Dedifferentiated amniotic fluid mesenchymal stem cell (primary cell): ENCODE results near the gene EHD1.

Experiments
- DNase-seq: peaks from one replicate; pipeline ENCODE4 v3.0.0-alpha.2; 2016; ENCODE audit errors: extremely low spot score

Gene EHD1

DNA sequence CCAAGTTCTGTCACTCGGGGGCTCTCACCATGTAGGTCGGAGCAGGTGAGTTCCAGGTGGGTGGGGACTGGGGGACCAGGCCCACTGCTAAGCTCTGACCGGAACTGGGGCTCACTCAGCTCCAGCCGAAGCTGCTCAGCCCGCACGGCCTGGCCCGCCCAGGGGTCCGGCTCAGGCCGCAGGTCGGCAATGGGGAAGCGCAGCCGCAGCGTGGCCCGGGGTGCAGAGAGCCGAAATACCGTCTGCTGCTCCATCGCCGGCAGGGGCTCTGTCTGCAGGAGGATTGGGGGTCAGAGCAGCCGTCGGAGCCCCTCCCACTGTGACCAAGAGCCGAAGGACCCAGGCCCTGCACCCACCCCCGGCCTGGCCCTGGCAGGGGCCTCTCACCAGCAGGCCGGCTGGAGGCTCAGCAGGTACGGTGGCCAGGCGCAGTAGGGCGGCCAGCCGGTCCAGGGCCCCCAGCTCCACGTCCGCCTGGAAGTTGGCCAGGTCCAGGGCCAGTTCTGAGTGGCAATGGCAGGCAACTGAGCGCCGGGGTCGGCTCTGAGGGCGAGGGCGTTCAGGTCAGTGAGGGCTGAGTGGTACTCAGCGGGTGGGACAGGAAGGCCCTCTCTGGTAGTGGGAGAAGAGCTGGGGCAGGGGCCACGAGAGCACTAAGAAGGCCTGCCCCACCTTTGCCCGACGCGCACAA, 31.4 kb upstream of the EHD1 start:
- no peak for DNase-seq

DNA sequence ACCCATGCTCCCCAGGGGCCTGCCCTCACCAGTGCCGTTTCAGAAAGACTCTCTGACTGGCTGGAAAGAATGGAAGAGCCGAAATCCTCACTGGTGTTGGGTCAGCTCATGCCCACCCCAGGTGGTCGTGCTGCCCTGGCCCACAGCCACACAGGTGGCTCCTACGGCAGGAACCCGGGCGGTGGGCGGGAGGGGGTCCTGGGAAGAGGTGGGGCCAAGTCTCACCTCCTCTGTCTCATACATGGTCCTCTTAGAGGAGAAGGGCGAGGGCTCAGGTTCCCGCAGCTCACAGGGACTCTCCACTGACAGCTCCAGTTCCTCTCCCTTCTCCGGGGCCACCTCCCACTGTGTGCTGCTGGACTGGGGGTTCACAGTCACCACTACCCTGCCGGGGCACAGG, 30.3 kb upstream of the EHD1 start:
- no peak for DNase-seq

DNA sequence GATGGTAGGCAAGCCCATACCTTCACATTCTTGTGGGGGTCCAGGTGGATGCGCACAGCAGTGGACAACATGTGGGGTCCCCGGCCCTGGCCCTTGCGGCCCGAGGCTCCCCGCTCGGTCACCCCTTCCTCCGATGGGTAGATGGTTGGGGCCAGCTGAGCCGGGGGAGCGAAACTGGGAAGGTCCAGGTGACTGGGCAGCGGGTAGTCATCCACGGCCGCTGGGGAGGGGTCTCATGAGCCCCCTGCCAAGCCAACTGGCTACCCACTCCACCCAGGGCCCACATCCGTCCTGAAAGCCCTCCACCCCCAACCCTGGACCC, 27.9 kb upstream of the EHD1 start:
- DNase-seq, result no peak

DNA sequence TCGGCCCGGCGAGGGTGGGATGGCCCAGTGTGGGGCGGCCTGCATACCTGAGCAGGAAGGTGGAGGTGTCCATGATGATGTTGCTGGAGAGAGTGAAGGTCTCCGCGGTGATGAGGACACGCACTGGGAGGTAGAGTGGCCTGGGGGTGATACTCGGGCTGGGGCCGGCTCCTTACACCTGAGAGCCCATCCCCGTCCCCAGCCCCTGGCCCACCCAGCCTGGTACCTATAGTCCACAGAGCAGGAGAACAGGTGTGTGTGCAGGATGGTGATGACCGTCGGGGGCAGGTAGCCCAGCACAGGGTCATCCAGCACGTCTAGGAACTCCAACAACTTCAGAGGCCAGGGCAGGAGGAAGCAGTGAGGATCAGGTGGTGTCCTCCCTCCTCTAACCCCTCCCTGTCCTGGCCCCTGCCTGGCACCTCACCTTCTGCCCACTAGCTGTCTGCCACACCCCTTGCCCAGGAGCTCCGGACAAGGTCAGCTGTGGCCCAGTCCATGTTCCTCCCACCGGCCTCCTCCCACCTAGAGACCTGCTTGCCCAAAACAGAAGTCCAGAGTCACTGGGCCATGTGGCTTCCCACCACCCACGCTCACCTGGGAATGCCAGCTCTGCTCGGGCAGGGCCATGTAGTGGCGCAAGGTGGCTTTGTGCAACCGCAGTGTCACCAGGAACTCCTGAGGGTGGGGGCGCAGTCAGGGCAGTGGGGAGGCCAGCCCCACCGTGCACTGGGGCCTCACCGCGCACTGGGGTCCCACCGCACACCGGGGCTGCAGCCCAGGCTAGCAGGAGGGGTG, 27.3 kb upstream of the EHD1 start:
- no peak for DNase-seq

DNA sequence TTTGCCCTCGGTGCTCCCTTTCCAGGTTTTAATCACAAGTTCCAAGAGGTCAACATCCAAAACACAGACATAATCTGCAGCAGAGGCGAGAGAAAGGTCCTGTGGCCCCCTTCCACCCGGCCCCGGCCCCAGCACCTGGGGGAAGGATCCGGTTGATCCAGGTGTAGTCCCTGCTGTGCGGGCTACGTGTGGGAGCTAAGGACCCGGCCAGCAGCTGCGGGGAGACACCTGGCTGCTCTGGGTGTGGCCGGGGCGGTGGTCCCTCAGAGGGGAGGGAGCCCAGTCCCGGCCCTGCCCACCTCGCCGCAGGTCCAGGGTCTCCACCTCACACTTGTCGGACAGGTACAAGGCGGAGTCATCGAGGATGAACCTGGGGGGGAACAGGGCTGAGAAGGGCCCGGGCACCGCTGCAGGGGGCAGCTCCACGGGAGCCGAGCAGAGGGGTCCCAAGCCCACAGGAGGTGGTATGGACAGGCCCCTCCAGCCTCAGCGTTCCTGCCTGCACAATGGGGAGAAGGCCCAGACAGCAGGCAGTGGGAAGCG, 24.9 kb upstream of the EHD1 start:
- DNase-seq, result no peak

DNA sequence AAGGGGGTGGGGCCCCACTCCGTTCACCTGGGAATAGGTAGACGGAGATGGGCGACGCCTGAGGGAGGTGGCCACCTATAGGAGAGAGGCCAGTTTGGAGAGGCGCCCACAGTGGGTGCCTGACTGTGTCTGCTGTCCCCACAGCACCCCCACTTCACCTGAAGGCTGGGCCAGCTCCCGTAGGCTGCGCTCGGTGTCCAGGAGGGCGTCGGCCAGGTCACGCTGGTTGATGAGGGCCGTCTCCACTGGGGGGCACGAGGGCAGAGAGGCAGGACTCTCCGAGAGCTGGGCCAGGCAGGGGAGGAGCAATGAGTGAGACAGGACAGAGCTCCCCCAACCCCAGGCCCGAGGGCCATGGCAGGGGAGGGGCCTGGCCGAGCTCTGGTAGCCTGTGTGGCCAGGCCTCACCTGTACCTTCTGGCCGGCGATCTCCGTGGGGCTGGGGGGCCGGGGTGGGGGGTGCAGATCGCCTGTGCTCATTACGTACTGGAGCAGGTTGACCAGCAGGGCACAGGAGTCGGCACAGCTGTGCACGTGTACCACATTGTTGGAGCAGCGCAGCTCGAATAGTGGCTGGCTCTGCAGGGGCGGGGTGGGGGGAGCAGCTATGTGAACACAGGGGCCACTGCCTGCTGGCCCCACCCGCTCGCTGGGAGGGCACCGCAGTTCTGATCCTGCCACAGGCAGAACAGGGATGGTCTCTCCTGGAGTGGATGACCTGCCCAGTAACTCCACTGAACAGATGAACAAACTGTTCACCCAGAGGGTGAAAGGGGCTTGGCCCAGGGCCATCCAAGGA, 23.9 kb upstream of the EHD1 start:
- DNase-seq, result no peak

DNA sequence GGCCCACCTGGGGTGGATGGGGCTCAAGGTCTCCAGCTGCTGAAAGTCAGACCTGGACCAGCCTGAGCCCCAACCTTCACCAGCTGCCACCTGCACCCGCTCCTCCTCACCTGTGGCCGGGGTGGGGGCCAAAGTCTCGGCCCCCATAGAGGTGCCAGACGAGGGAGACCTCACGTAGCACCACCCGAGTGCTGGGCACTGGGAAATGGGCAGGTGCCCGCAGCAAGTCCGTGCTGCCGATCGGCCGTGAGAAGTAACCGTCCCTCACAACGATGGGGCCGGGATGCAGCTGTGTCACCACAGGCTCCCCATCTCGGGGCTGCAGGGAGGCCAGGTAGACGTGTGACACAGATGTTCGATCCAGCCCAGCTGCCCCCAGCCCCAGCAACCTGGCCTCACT, 22.4 kb upstream of the EHD1 start:
- DNase-seq, result no peak

DNA sequence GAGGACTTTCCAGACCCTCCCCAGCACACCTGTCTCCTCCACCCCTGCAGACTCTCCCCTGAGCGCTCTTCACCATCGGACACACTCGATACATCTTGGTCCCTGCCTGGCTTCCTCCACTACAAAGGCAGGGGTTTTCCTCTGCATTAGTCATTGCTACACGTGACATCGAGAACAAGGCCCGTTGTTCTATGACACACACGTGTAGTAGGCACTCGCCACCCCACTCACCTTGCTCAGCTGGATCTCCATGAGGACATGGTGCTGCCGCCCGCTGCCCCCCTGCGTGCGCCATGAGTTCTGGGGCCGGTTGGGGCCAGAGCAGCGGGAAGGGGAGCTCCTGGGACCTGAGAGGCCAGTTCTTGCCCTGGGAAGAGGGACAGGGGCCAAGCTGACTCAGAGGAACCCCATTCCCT, 21.9 kb upstream of the EHD1 start:
- no peak for DNase-seq

DNA sequence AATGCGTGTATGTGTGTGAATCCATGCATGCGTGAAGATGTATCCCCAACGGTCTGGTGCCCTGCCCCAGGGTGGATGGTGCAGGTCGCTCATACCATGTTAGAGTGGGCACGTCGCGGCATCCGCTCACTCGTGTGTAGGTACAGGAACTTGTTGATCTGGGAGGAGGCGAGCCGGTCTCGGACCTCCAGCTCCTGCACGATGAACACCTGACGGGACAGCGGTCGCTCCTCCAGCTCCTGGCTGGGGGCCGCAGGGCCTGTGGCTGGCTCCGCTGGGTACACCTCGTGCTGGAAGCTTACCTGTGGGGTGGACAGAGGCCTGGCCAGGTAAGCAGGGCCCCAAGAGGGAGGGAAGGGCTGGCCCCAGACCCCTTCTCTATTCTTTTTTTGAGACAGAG, 20.1 kb upstream of the EHD1 start:
- no peak for DNase-seq

DNA sequence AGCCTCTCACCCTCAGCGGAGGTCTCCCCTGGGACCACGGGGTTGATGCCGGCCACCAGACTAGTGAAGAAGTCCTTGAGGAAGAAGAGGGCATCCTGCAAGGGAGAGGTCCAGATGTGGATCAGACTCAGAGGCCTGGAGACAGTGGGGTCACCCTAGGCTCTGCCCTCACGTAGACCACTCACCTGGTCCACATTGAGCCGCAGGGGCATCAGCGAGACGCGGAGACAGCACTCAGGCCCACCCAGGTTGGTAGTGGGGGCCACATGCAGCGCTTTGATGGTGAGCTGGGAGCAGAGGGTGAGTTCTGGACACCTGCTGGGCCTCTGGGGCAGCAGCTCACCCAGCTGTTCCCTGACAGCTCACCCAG, 19.6 kb upstream of the EHD1 start:
- no peak for DNase-seq

DNA sequence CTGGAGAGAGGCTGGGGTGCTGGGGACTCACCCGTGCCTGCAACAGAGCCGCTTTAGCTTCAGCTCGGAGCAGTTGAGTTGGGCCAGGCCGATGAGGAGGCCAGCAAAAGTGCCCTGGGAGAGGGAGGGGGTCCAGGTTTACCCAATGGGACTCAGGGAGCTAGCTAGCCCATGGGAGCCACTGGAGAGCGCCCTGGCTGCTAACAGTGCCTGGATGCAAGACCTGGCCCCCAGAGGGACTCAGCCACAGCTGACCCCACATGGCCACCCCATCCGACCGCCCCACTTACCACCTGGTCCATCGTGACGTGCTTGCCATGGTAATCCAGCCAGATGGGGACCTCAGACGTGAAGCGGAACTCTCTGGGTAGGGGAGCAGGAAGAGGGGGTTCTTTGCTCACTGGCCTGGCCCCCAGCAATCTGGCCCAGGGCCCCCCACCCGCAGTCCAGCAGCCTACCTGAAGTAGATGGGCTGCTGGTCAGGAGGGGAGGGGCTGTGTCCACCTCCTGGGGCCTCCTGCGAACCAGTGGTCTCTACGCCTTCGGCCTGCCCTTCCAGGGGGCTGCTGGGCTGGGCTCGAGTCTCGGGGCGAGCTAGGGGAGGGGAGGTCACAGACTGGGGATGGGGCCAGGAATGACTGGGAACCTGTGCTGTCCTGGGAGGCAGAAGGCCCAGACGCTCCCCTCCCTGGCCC, 19.1 kb upstream of the EHD1 start:
- DNase-seq, result no peak

DNA sequence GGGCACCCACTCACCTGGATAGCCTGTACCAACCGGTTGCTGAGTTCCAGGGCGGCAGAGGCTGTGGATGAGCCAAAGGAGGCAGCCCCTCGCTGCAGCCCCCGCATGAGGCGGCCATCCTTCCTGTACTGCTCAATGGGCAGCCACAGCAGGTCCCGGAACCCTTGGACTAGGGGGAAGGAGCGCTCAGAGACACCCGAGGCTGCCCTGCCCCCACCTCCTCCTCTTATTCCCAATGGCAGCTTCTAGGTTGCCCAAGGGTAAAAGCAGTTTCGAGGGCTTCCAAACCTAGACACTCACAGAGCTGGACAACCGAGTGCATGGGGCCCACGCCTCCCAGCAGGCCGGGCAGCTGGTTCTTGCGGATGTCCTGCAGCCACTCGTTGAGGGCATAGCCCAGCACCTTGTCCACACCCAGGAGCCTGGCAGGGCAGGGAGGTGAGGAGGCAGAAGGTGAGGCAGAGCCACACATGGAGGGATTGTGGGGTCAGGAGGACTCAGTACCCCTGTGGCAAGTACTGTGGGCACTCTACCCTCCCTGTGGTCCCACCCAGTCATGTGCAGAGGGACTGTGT, 18.1 kb upstream of the EHD1 start:
- no peak for DNase-seq

DNA sequence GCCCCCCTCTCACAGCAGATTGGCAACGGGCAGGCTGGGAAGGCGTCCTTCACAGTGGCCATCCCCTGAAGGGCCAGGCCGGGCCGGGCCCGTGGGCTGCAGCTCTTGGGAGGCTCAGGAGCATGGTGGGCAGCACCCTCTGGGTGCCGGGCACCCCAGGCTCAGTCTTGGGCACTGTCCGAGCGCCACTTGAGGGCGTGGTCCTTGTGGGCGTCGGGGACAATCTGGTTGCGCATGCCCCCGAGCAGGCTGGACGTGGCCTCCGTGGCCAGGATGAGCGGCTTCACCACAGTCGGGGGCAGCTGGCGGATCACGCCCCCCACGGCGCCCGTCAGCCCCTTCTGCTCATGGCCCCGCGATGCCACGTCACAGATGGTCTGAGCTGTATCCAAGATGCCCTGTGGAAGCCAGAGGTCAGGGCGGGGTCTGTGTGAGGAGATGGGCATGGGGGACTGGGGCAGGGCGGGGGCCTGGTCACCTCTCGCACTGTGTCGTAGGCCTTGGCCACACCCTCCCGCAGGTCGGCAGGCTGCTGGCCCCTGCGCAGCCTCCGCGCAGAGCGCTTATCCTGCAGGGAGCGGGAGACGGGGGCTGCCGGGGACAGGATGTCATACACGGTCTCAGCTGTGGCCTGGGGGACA, 16.5 kb upstream of the EHD1 start:
- DNase-seq, result no peak

DNA sequence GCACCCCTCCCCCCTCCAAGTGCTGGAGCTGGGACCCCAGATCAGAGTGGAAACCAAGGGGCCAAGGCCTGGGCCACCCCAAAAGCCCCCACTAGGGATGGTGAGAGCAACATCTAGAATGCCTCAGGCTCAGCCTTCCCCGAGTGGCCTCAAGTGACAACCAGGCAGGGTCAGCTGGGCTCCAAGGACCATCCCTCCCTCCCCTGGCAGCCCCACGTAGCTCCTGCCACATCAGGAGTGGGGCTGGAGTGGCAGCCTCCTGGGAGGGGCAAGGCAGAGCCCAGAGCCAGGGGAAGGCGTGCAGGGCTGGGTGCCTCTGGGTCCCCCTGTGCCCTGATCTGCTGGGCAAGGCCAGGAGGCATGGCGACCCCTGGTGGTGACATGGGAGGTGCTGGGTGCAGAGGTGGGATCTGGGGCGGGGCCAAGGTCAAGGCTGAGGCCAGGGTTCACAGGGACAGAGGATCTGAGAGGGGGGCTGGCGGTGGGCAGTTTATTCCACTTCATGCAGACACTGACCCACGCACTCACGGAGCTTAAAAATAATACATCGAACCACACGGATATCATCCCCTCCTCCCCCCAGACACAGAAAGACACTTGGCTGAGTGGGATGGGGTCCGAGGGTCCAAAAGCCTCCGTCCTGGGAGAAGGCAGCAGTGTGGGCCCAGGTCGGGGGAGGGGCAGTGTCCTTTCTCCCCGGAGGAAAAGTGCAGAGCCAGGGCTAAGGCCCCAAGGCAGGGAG, 15.8 kb upstream of the EHD1 start:
- no peak for DNase-seq

DNA sequence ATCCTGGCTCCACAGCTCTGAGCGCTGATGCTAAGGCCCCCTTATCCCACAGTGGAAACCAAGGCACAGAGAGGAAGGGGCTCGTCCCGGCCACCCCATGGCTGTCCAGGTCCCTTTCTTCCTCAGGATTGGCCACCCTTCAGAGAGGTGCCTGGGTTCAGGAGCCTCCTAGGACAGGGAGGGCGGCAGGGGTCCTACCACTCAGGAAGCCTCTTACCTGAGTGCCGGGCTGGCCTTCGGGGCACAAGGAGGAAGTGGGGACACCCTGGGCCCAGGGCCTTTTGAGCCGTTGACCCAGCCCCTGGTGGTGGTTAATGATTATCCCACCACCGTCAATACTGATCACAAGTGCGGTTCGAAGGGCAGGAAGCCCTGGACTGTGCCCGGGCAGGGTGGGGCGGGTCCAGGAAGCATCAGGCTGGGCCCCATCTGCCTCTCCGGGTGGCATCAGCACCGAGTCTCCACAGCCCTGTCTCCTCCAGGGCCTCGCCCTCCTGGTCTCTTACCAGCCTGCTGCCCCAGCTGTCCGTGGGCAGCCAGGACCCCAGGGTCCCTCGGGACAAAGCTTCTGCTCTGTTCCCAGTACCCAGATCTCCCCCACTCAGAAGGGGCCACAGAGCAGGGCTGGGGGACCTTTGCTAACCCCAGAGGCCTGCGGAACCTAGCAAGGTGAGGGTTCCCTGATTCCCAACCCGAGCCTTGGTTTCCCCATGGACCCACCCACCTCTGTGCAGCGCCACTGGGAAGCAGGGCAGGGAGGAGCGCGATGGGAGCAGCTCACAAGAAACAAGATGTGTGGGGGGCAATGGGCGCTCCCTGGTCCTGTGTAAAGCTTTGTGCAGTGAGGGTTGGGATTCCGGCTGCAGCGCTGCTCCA, 15.0 kb upstream of the EHD1 start:
- DNase-seq, result no peak

DNA sequence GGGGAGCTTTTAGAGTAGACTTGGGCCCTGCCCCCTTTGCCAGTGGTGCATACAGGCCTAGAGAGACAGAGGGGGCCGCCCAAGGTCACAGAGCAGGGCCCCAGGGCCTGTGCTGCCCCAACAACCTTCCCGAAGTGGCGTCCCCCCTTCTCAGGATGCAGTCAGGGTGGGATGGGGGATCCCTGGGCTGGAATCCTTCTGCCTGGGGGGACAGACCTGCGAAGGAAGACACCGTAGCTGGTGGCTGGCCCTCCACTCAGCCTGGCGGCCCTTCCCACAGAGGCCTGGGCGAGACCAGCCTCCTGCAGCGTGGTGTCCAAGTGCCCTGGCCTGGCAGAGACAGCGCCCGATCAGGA, 14.4 kb upstream of the EHD1 start:
- no peak for DNase-seq

DNA sequence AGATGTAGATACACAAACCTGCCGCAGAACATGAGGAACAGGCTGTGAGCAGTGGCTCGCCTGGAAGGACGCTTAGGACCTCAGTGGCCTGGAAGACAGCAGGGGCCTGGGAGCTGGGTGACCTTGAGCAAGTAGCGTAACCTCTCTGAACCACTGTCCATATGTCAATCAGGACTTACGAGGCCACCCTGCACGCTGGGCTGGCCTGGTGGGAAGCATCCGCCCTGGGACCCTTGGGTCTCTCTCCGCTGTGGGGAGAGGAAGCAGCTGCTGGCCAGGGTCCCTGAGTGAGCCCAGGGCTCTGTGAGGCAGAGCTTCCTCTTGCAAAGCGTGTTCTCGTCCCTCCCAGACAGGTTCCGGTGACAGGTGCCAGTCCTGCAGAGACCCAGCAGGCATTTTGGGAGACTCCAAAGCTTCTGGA, 14.0 kb upstream of the EHD1 start:
- DNase-seq, result no peak

DNA sequence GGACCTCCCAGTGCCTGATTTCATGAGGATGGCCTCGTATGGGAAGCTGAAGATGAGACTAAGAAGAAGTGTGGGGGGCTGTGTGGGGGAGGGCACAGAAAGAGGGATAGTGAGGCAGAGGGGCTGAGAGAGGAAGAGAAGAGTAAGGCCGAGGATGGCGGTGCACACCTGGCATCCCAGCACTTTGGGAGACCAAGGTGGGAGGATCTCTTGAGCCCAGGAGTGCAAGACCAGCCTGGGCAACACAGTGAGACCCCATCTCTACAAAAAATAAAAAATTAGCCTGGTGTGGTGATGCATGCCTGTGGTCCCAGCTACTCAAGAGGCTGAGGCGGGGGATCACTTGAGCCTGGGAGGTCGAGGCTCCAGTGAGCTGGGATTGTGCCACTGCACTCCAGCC, 13.5 kb upstream of the EHD1 start:
- DNase-seq, result no peak

DNA sequence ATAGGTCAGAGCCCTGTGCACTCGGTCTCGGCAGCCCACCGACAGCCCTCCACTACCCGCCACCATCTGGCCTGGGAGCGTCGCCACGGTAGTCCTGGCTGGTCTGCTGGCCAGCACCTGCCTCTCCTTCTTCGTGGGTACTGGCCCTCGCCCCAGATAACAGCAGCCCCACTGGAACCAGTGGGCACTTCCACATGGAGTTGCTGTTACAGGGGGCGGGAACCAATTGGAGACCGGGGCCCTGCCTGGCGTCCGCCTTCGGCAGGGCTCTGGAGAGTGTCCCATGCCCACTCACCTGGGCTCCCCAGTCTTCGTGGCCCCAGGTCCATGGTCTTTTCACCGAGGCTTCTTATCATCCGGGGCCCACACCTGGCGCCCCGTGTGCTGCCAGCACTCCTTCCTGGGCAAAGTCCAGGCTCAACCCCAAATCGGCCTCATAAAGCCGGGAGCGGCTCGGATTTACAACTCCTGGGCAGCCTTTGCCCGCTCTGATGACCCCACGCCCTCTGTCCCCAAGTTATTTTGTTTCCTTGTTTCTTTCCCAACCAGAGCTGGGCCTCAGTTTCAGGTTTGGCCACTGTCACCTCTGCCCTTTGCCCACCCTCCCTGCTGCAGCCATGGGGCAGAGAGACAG, 12.9 kb upstream of the EHD1 start:
- DNase-seq, result no peak
